GM23338 (cell line): ENCODE measurements around the gene SLC19A2. TPM values are rescaled to one million over a fixed set of nuclear protein-coding genes. Genes with fewer than 3 reads are reported as not detected.
A peak's percentile ranks its signal among the peaks of the same experiment; 100 is the strongest.

Experiments used
- ATAC-seq: fragments of 200-7000 bp; cut with Tn5 transposase; 3 replicates; pipeline ENCODE4 v1.9.1; 2020
- DNase-seq: peaks from one replicate; pipeline ENCODE4 v3.0.0-alpha.2; 2015; ENCODE audit warnings: low spot score
- H2AFZ ChIP-seq: fragments of 200-600 bp; sonication (generic); 2 replicates; pipeline ENCODE4 v1.8.0; 2016; ENCODE audit warnings: antibody characterized with exemption, mild to moderate bottlenecking, moderate library complexity
- H3F3A ChIP-seq: fragments of 200-600 bp; sonication (generic); replicated peaks from 2 replicates; pipeline ENCODE4 v1.8.0; 2017; ENCODE audit warnings: antibody characterized with exemption, mixed run types, low read depth
- H3K27ac ChIP-seq: fragments of 200-600 bp; sonication (generic); 2 replicates; pipeline ENCODE4 v1.6.1; 2016; ENCODE audit warnings: low read depth
- H3K27me3 ChIP-seq: fragments of 200-600 bp; sonication (generic); 2 replicates; pipeline ENCODE4 v1.8.0; 2016; ENCODE audit warnings: mild to moderate bottlenecking, mixed run types, moderate library complexity; ENCODE audit not compliant: insufficient read depth
- H3K36me3 ChIP-seq: fragments of 200-600 bp; sonication (generic); 2 replicates; pipeline ENCODE4 v1.8.0; 2016; ENCODE audit warnings: mild to moderate bottlenecking; ENCODE audit not compliant: insufficient read depth
- H3K4me1 ChIP-seq: fragments of 200-600 bp; sonication (generic); 2 replicates; pipeline ENCODE4 v1.8.0; 2016; ENCODE audit warnings: mild to moderate bottlenecking, moderate library complexity; ENCODE audit not compliant: insufficient read depth
- H3K4me2 ChIP-seq: fragments of 200-600 bp; sonication (generic); 2 replicates; pipeline ENCODE4 v1.7.1; 2017; ENCODE audit warnings: mixed run types
- H3K4me3 ChIP-seq: fragments of 200-600 bp; sonication (generic); 2 replicates; pipeline ENCODE4 v1.6.1; 2016; ENCODE audit warnings: mixed run types
- H3K79me2 ChIP-seq: fragments of 200-600 bp; sonication (generic); replicated peaks from 2 replicates; pipeline ENCODE4 v1.8.0; 2017; ENCODE audit warnings: mild to moderate bottlenecking; ENCODE audit not compliant: insufficient read depth
- H3K9me2 ChIP-seq: fragments of 200-600 bp; sonication (generic); 2 replicates; pipeline ENCODE4 v1.8.0; 2017; ENCODE audit not compliant: insufficient read depth
- H4K20me1 ChIP-seq: fragments of 200-600 bp; sonication (generic); replicated peaks from 2 replicates; pipeline ENCODE4 v1.8.0; 2017; ENCODE audit warnings: mild to moderate bottlenecking; ENCODE audit not compliant: insufficient read depth
- H3K27ac Mint-ChIP-seq: 2 replicates; pipeline ENCODE4 v1.8.0; 2020; ENCODE audit warnings: inconsistent platforms, mild to moderate bottlenecking, moderate library complexity, mixed read lengths
- H3K27me3 Mint-ChIP-seq: 3 replicates; pipeline ENCODE4 v1.8.0; 2022; ENCODE audit warnings: low read depth, mild to moderate bottlenecking, moderate library complexity, mixed read lengths, inconsistent platforms; ENCODE audit not compliant: insufficient read depth, poor library complexity
- H3K36me3 Mint-ChIP-seq: 3 replicates; pipeline ENCODE4 v1.8.0; 2021; ENCODE audit warnings: low read depth, mild to moderate bottlenecking, inconsistent platforms, moderate library complexity, mixed read lengths
- H3K4me1 Mint-ChIP-seq: 3 replicates; pipeline ENCODE4 v1.8.0; 2020; ENCODE audit warnings: mild to moderate bottlenecking, inconsistent platforms, mixed read lengths
- H3K4me3 Mint-ChIP-seq: 3 replicates; pipeline ENCODE4 v1.8.0; 2021; ENCODE audit warnings: moderate library complexity, mild to moderate bottlenecking, inconsistent platforms, mixed read lengths
- H3K9me3 Mint-ChIP-seq: 3 replicates; pipeline ENCODE4 v1.8.0; 2020; ENCODE audit warnings: moderate library complexity, mild to moderate bottlenecking, inconsistent platforms, mixed read lengths
- CREB1 ChIP-seq: fragments of 250-450 bp; sonication (Bioruptor Pico); IDR thresholded peaks from 2 replicates; pipeline ENCODE4 v1.5.0; 2020; ENCODE audit warnings: low read depth, mild to moderate bottlenecking, moderate library complexity
- EZH2 ChIP-seq: fragments of 200-600 bp; sonication (generic); IDR thresholded peaks from one replicate; pipeline ENCODE4 v1.8.0; 2017; ENCODE audit warnings: antibody characterized with exemption, mild to moderate bottlenecking, low read depth; ENCODE audit not compliant: unreplicated experiment
- EZH2phosphoT487 ChIP-seq: fragments of 200-600 bp; sonication (generic); IDR thresholded peaks from one replicate; pipeline ENCODE4 v1.8.1; 2018; ENCODE audit warnings: antibody characterized with exemption; ENCODE audit not compliant: unreplicated experiment
- JUNB ChIP-seq: IDR thresholded peaks from one replicate; pipeline ENCODE4 v1.6.1; 2016; ENCODE audit warnings: antibody characterized with exemption; ENCODE audit not compliant: unreplicated experiment
- NANOG ChIP-seq: IDR thresholded peaks from 2 replicates; pipeline ENCODE4 v1.6.1; 2016; ENCODE audit warnings: antibody characterized with exemption, borderline replicate concordance
- POLR2AphosphoS5 ChIP-seq: IDR thresholded peaks from 2 replicates; pipeline ENCODE4 v1.6.1; 2016; ENCODE audit warnings: antibody characterized with exemption, low read depth
- REST ChIP-seq: IDR thresholded peaks from one replicate; pipeline ENCODE4 v1.6.1; 2018; ENCODE audit warnings: antibody characterized with exemption; ENCODE audit not compliant: unreplicated experiment
- STAT1 ChIP-seq: IDR thresholded peaks from one replicate; pipeline ENCODE4 v1.6.1; 2016; ENCODE audit warnings: antibody characterized with exemption; ENCODE audit not compliant: unreplicated experiment
- ZNF114 ChIP-seq: fragments of 250-450 bp; sonication (Bioruptor Pico); IDR thresholded peaks from 2 replicates; pipeline ENCODE4 v1.5.0; 2020; ENCODE audit warnings: mild to moderate bottlenecking, moderate library complexity
- ZNF331 ChIP-seq: fragments of 250-450 bp; sonication (Bioruptor Pico); IDR thresholded peaks from 2 replicates; pipeline ENCODE4 v1.5.0; 2020; ENCODE audit warnings: low read depth, mild to moderate bottlenecking, moderate library complexity
- polyA plus RNA-seq: library from polyadenylated mRNA; unstranded; fragments of >200 nt; fragmentation: Nextera tagmentation; extraction: Ambion mirVana; gene quantifications from 2 replicates; pipeline ENCODE4 v1.2.1, GENCODE V29; 2016
- total RNA-seq: library from RNA; depleted of rRNA; stranded (reverse); fragments of >200 nt; shearing (Covaris generic); gene quantifications from 2 replicates; pipeline ENCODE4 v1.2.3, GENCODE V29; 2014
- TF ChIP-seq, protein P1 (sequence below), 2 experiments: fragments of 200-600 bp in 1 of 2; sonication (generic) in 1 of 2; conservative IDR thresholded peaks; 2 replicates each; pipeline versions ENCODE4 v1.5.1 to v1.6.1; 2016 to 2017; ENCODE audit warnings: antibody characterized with exemption in 2 of 2, low read depth in 2 of 2, mild to moderate bottlenecking in 2 of 2, moderate library complexity in 1 of 2
- TF ChIP-seq, protein P2 (sequence below): IDR thresholded peaks from 2 replicates; pipeline ENCODE4 v1.6.1; 2016; ENCODE audit warnings: antibody characterized with exemption

SLC19A2 gene
- total and polyA plus RNA-seq, 2 experiments from 2014 or later: 11.1 to 39.1 TPM

- TF ChIP-seq, protein P1, sequence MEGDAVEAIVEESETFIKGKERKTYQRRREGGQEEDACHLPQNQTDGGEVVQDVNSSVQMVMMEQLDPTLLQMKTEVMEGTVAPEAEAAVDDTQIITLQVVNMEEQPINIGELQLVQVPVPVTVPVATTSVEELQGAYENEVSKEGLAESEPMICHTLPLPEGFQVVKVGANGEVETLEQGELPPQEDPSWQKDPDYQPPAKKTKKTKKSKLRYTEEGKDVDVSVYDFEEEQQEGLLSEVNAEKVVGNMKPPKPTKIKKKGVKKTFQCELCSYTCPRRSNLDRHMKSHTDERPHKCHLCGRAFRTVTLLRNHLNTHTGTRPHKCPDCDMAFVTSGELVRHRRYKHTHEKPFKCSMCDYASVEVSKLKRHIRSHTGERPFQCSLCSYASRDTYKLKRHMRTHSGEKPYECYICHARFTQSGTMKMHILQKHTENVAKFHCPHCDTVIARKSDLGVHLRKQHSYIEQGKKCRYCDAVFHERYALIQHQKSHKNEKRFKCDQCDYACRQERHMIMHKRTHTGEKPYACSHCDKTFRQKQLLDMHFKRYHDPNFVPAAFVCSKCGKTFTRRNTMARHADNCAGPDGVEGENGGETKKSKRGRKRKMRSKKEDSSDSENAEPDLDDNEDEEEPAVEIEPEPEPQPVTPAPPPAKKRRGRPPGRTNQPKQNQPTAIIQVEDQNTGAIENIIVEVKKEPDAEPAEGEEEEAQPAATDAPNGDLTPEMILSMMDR (conservative IDR thresholded peaks at IDR 0.05; ENCODE audit: low read depth in 2 of 2): no peak
- TF ChIP-seq POLR2AphosphoS5 (no peak), STAT1 (no peak), NANOG (no peak)
- TF ChIP-seq, protein P2, sequence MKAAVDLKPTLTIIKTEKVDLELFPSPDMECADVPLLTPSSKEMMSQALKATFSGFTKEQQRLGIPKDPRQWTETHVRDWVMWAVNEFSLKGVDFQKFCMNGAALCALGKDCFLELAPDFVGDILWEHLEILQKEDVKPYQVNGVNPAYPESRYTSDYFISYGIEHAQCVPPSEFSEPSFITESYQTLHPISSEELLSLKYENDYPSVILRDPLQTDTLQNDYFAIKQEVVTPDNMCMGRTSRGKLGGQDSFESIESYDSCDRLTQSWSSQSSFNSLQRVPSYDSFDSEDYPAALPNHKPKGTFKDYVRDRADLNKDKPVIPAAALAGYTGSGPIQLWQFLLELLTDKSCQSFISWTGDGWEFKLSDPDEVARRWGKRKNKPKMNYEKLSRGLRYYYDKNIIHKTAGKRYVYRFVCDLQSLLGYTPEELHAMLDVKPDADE: no peak
Observed at GRCh38 chr1:169484683-169485430, 887 bp downstream of the SLC19A2 start (continued).

DNA sequence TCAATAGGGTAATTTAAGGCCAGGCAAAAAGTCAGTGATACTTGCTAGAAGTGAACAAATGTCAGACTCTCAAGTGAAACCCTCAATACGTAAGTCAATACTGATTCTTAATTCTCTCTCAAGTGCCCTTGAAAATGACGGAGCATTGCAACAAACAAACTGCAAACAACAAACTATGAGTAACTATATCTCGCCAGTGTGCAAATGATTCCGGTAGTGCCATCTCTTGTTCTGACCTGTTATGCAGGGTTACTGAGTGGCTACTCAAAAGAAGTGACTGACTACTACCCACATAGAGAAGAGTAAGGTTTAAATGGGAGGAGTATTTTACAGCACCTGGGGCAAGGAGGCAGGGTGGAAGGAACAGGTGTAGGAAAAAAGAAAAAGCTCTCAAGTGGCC, 1.6 kb downstream of the SLC19A2 start:
- Mint-ChIP-seq H3K4me1 (peaks cover 73% of the 10 kb centered on the region), H3K36me3 (no peaks in the 10 kb centered on the region), H3K27me3 (peaks cover 2% of the 10 kb centered on the region), H3K4me3 (peak overlapping the region; percentile 86), H3K27ac (no peak overlapping the region), H3K9me3 (no peaks in the 10 kb centered on the region)
- peaks cover 7% of the 10 kb centered on the region; the same call in 1 of the 2 replicates for H4K20me1 ChIP-seq
- no peak overlapping the region for H2AFZ ChIP-seq
- no peaks in the 10 kb centered on the region for H3K9me2 ChIP-seq
- peak overlapping the region; percentile 73 for H3K4me3 ChIP-seq
- ATAC-seq: no peak
- peak overlapping the region; percentile 84 for H3K4me2 ChIP-seq
- no peaks in the 10 kb centered on the region; the same call in 1 of the 2 replicates for H3F3A ChIP-seq
- peak; percentile 35 for DNase-seq
- peaks cover 63% of the 10 kb centered on the region for H3K4me1 ChIP-seq
- H3K36me3 ChIP-seq: no peaks in the 10 kb centered on the region
- H3K27me3 ChIP-seq: no peaks in the 10 kb centered on the region
- H3K27ac ChIP-seq: no peak overlapping the region
- peaks cover 62% of the 10 kb centered on the region for H3K79me2 ChIP-seq
- no peak for TF ChIP-seq ZNF114 (CRISPR knock-in tag)
- no peak for TF ChIP-seq NANOG
- TF ChIP-seq ZNF331 (CRISPR knock-in tag): no peak
- TF ChIP-seq, protein P2: no peak
- no peak for TF ChIP-seq STAT1
- no peak for TF ChIP-seq JUNB
- TF ChIP-seq REST: no peak
- TF ChIP-seq CREB1 (CRISPR knock-in tag): no peak
- no peak for TF ChIP-seq EZH2
- no peak for TF ChIP-seq POLR2AphosphoS5
- no peak for TF ChIP-seq EZH2phosphoT487
